Panc1 (cell line): ENCODE measurements around the gene MYO19. TPM values are rescaled to one million over a fixed set of nuclear protein-coding genes. Genes with fewer than 3 reads are reported as not detected.

Experiments used
- ATAC-seq: fragments of 200-7000 bp; cut with Tn5 transposase; 2 replicates; pipeline ENCODE4 v1.9.1; 2020; ENCODE audit warnings: mild to moderate bottlenecking, moderate library complexity
- BruUV-seq: library from RNA; stranded (reverse); fragments of 400-500 nt; replicated peaks from 2 replicates; lab custom pipeline; 2021; lab: Mats Ljungman, UMichigan
- CTCF ChIA-PET: fragments of 300-600 bp; sonication (Branson Sonifier 250); formaldehyde crosslinking; loops from one replicate; lab custom pipeline; 2022; ENCODE audit warnings: antibody characterized with exemption; lab: Charles Lee
- POLR2A ChIA-PET: fragments of 300-600 bp; sonication (Branson Sonifier 250); formaldehyde crosslinking; loops from one replicate; lab custom pipeline; 2022; ENCODE audit warnings: antibody characterized with exemption; lab: Charles Lee
- DNase-seq: peaks from one replicate; pipeline ENCODE4 v3.0.0-alpha.2; 2010; ENCODE audit warnings: low read depth, low spot score
- H3K27ac ChIP-seq: 2 replicates; pipeline ENCODE4 v1.5.1; 2011; ENCODE audit warnings: mild to moderate bottlenecking, low read length, inconsistent platforms
- H3K27me3 ChIP-seq: fragments of 200-500 bp; sonication (Bioruptor generic); 2 replicates; pipeline ENCODE4 v1.6.0; 2014; ENCODE audit warnings: low read length, inconsistent platforms; ENCODE audit not compliant: control insufficient read depth, insufficient read depth
- H3K36me3 ChIP-seq: fragments of 200-500 bp; sonication (Bioruptor generic); 2 replicates; pipeline ENCODE4 v1.5.1; 2014; ENCODE audit warnings: inconsistent platforms, mild to moderate bottlenecking, low read length, moderate library complexity; ENCODE audit not compliant: control insufficient read depth, insufficient read depth
- H3K4me1 ChIP-seq: 2 replicates; pipeline ENCODE4 v1.5.1; 2011; ENCODE audit warnings: inconsistent platforms, mild to moderate bottlenecking, low read length, moderate library complexity; ENCODE audit not compliant: control insufficient read depth, insufficient read depth
- H3K4me3 ChIP-seq, 2 experiments: 2 replicates each; pipeline ENCODE4 v1.5.1; 2011 to 2012; ENCODE audit warnings: low read depth in 2 of 2, low read length in 2 of 2, mild to moderate bottlenecking in 2 of 2, inconsistent platforms in 1 of 2, moderate library complexity in 1 of 2
- H3K9me3 ChIP-seq: fragments of 200-500 bp; sonication (Bioruptor generic); 2 replicates; pipeline ENCODE4 v1.5.1; 2014; ENCODE audit warnings: low read depth, mild to moderate bottlenecking, inconsistent platforms, low read length, moderate library complexity; ENCODE audit not compliant: control insufficient read depth, insufficient read depth
- CTCF ChIP-seq: fragments of 450-650 bp; IDR thresholded peaks from 2 replicates; pipeline ENCODE4 v1.5.1; 2017; ENCODE audit warnings: mild to moderate bottlenecking
- POLR2AphosphoS5 ChIP-seq: IDR thresholded peaks from 2 replicates; pipeline ENCODE4 v1.6.1; 2012; ENCODE audit warnings: mild to moderate bottlenecking, low read depth, low read length, moderate library complexity
- REST ChIP-seq, 2 experiments: IDR thresholded peaks; 2 replicates each; pipeline ENCODE4 v1.6.1; 2011 to 2012; ENCODE audit warnings: low read depth in 2 of 2, control low read depth in 1 of 2, low read length in 1 of 2, mild to moderate bottlenecking in 1 of 2, moderate library complexity in 1 of 2; ENCODE audit not compliant: insufficient read depth in 1 of 2
- SIN3A ChIP-seq: IDR thresholded peaks from 2 replicates; pipeline ENCODE4 v1.6.1; 2012; ENCODE audit warnings: low read depth, mild to moderate bottlenecking, low read length, moderate library complexity, borderline replicate concordance; ENCODE audit not compliant: insufficient read depth
- TCF7L2 ChIP-seq: IDR thresholded peaks from 2 replicates; pipeline ENCODE4 v1.6.1; 2011; ENCODE audit warnings: mild to moderate bottlenecking, low read depth, low read length, inconsistent platforms
- in situ Hi-C: cut with HindIII; loops from 2 replicates; pipeline ENCODE4 v1.10.0; 2016; ENCODE audit warnings: low sequenced_read_pairs, low pct_unique_long_range_greater_than_20kb
- intact Hi-C: fragments of 100-400 bp; cut with micrococcal nuclease; formaldehyde crosslinking; loops from one replicate; pipeline ENCODE4 v1.10.0; 2022; ENCODE audit not compliant: unreplicated experiment
- total RNA-seq: library from RNA; stranded (reverse); gene quantifications from one replicate; pipeline ENCODE4 v1.2.1, GENCODE V29; 2021; ENCODE audit not compliant: unreplicated experiment

MYO19 gene
- total RNA-seq, 1 experiment from 2014 or later: 88.0 TPM

- Histone ChIP-seq H3K36me3 (0 out of 2 replicates have a peak, but pooled peaks cover 2% of the 10 kb centered on the region), H3K4me3 (no peak overlapping the region), H3K4me1 (no peaks in the 10 kb centered on the region), H3K27me3 (no peaks in the 10 kb centered on the region), H3K27ac (no peak overlapping the region), H3K9me3 (no peaks in the 10 kb centered on the region)
- ATAC-seq (no peak), DNase-seq (no peak)
- in situ Hi-C loops (no loop called here), intact Hi-C loops (no loop called here)
- no peak for TF ChIP-seq REST (IDR thresholded peaks at IDR 0.05; ENCODE audit: insufficient read depth in 1 of 2, low read depth in 2 of 2, low read length in 1 of 2)
- TF ChIP-seq SIN3A: no peak
- TF ChIP-seq TCF7L2: no peak
- TF ChIP-seq POLR2AphosphoS5: no peak
- TF ChIP-seq CTCF: no peak
- ChIA-PET POLR2A (no interaction called here), CTCF (no interaction called here)
- no TSS peak for BruUV-seq
Observed at GRCh38 chr17:36503456-36504155, 31.1 kb downstream of the MYO19 start.

- TF ChIP-seq REST (IDR thresholded peaks at IDR 0.05; ENCODE audit: insufficient read depth in 1 of 2, low read depth in 2 of 2, low read length in 1 of 2): no peak
- no peak for TF ChIP-seq TCF7L2
- TF ChIP-seq POLR2AphosphoS5: no peak
- no peak for TF ChIP-seq CTCF
- no peak for TF ChIP-seq SIN3A
- in situ Hi-C loops (no loop called here), intact Hi-C loops (no loop called here)
- ATAC-seq (no peak), DNase-seq (no peak)
- H3K4me3 ChIP-seq: no peak overlapping the region
- no peaks in the 10 kb centered on the region for H3K27me3 ChIP-seq
- POLR2A ChIA-PET: no interaction called here
- H3K36me3 ChIP-seq: 0 out of 2 replicates have a peak, but pooled peaks cover 2% of the 10 kb centered on the region
- BruUV-seq: no TSS peak
- H3K27ac ChIP-seq: no peak overlapping the region
- H3K9me3 ChIP-seq: no peaks in the 10 kb centered on the region
- no peaks in the 10 kb centered on the region for H3K4me1 ChIP-seq
- CTCF ChIA-PET: no interaction called here
Observed at GRCh38 chr17:36501963-36502362, 32.7 kb downstream of the MYO19 start.
